Hematopoietic multipotent progenitor cell treated with erythropoietin and hydrocortisone succinate and interleukin-3 and kit ligand, for 6 days (in vitro differentiated cells): Measurements from ENCODE around the gene TMEM63A.
"Not testable (repeated sequence)": the region's sequence is repeated elsewhere in the genome, so short reads cannot be mapped to it uniquely, and the experiment has no call there.

ENCODE experiments used
- DNase-seq: peaks from one replicate; pipeline ENCODE4 v3.0.0-alpha.2; 2015

The TMEM63A gene

DNA sequence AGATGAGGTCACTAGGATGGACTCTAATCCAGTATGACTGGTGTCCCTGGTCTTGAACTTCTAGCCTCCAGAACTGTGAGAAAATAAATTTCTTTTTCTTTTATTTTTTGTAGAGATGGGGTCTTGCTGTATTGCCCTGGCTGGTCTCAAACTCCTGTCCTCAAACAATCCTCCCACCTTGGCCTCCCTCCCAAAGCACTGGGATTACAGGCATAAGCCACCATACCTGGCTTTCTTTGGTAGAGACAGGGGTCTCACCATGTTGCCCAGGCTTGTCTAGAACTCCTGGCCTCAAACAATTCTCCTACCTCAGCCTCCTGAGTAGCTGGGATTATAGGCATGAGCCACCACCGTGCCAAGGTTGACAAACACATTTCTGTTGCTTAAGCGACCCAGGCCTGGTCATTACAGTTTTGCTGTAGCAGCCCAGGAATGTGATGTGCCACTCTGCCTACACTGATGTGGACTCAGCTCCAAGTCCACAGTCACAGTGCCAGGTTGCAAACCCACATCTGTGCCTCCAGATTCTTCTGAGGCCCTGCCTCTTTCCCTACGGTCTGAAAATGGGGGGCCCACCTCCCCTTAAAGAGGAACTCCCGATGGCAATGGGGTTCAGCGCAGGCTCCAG, 25.9 kb upstream of the TMEM63A start:
- DNase-seq, result no peak

DNA sequence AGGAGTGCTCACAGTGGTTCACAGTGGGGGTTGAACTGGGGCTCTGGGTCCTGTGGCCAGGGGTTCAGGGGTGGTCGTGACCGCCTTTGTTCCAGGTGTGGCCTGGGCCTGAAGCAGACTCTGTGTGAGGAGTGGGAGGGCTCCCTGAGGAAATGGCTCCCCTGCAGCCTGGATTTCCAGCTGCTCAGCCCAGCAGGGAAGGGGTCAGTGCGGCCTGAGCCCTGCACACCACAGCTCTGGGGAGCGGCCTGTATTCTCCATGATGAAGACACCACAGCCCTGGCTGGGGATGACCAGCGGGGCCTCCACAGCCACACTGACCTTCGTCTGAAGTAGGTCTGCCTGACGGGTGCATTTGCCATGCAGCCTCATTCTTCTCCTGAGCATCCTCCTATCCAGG, 25.2 kb upstream of the TMEM63A start:
- DNase-seq, result no peak

- DNase-seq, result no peak
Measured at GRCh38 chr1:225906467-225906866, 24.3 kb upstream of the TMEM63A start.

DNA sequence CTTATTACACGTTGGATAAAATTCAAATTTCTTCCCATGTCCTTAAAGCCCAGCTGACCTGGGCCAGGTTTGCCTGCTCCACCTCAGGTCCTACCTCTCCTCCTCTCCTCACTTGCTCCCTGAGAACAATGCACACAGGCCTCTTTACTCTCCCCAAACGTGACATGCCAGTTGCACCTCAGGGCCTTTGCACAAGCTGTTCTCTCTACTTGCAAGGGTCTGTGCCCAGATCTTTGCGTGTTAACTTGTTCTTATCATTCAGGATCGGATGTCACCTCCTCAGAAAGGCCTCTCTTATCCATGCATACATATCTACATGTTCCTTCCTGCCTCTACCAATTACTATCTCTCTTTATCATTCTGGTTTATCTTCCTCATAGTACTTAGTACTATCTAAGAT, 21.4 kb upstream of the TMEM63A start:
- DNase-seq, result no peak

- DNase-seq, result no peak
Measured at GRCh38 chr1:225899044-225899925, 17.1 kb upstream of the TMEM63A start.

DNA sequence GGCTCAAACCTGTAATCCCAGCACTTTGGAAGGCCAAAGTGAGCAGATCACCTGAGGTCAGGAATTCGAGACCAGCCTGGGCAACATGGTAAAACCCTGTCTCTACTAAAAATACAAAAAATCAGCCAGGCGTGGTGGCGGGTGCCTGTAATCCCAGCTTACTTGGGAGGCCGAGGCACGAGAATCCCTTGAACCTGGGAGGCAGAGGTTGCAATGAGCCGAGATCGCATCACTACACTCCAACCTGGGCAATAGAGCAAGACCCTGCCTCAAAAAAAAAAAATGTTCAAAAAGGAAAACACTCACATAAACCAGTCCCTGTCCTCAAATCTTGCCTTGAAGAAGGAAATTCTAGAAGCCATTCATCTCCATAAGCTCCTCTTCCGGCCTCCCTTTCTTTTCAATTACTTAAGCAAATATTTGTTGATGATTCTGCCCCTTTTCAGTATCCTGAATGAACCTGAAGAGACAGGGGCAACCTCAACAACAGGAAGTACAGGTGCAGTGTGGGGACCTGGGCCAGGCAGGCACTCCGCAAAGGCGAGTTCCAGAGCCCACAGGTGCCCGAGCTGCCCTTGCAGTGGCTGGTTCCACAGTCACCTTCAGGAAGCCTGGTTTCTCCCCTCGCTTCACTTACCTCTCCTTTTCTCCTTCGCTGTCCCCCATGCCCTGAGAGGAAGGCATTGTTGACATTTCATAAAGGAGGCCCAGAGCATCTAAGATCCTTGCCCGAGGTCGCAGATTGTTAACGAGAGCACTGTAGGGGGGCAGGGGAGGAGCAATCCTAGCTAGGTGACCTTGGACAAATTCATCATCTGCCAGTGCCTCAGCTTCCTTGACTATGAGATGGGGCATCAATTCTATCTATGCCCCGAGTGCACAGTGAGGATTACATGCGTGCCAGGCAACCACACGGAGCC, 15.7 kb upstream of the TMEM63A start:
- no peak for DNase-seq

- no peak for DNase-seq
Measured at GRCh38 chr1:225896937-225897549, 14.9 kb upstream of the TMEM63A start.

DNA sequence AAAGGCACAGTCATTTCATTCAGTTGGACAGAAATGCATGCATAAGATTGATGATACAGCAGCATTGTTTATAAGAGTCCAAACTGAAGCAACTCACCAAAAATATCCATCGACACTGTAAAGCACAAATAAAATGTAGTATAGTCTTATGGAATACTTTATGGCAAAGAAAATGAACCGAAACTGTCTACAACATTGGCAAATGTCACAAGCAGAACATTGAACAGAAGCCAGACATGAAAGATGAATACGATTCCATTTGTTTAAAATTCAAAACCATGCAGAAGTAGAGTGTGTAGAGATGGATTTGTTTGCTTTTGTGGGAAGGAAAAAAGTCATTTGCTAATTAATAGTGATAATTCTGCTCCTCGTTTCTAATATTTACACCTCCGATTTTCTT, 14.3 kb upstream of the TMEM63A start:
- no peak for DNase-seq

- DNase-seq, result no peak
Measured at GRCh38 chr1:225892307-225892706, 10.1 kb upstream of the TMEM63A start.

- peak; percentile 27 for DNase-seq
Measured at GRCh38 chr1:225891229-225891972, 9.2 kb upstream of the TMEM63A start.

DNA sequence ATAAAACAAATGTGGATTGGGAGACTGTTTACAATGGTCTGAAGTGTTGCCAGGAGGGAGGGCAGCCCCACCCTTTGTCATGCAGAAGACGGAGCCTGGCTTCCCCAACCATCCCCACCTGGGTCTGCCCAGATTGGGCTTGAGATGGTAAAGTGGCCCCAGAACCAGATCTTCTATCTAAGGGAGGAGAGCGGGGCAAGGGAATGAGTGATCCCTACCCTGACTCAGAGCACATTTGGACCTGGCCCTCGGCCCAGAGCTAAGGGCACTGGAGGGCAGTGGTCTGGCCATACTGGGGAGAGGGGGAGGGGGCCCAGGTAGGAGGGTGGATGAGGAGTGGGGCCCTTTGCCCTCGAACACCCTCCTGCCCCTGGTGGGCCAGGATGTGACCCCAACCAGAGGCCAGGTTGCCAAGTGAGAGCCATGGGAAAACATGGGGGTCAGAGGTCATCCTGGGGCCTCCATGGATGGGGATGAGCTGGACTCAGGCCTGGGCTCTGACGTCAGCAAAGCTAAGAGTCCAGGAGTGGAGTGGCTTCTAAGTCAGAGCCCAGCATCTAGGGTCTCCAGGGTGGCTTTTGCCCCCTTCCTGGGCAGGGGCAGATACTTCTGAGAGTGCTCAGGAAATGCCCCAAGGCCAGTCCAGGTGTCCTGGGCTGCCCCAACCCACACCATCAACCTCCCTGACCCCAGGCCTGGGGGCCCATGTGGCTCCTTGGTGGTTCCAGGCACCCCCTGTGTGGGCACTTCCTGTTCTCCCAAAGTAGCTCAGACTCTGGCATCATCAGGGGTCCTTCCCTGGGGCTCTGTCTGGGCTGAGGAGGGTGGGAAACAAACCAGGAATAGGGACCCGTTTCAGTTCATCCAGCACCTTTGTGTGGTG, 8.4 kb upstream of the TMEM63A start:
- DNase-seq, result no peak

GRCh38 chr1:225889743-225890142, 7.6 kb upstream of the TMEM63A start:
- no peak for DNase-seq

GRCh38 chr1:225888898-225889601, 6.9 kb upstream of the TMEM63A start, which contains the start of gene LEFTY1:
Gene LEFTY1, minus strand, starts transcription at chr1:225889146. Its CDS starts 80 bp downstream, at chr1:225889066.
- no peak for DNase-seq

GRCh38 chr1:225888289-225888897, 6.2 kb upstream of the TMEM63A start:
- DNase-seq, result no peak

DNA sequence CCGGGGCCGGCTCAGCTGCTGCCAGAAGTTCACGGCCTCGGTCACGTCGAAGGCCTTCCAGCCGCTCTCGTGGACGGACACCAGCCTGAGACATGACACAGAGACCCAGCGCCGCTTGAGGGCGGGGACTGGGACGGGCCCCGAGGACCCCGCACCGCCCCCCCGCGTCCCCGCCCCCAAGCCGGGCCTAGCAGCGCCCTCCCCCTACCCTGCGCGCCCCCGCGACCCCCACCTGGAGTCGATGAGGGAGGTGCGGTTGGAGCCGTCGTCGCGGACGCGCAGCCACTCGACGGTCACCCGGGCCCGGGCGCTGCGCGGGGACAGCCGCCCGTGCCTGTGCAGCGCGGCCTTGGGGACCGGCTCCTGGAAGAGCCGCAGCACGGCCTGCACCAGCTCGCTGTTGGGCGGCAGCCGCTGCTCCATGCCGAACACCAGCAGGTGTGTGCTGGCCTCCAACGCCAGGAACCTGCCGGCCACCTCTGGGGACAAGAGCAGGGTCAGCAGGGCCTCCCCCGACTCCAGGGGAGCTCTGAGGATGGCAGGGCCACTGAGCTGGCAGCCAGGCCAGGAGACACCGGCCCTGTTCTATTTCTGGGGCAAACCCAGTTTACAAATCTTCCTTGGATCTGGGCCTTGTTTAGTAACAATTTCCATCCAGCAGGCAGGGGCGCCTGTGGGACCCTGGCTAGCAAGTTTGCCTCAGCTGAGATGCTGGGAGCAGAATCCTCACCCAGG, 5.5 kb upstream of the TMEM63A start:
- not testable (repeated sequence) for DNase-seq

DNA sequence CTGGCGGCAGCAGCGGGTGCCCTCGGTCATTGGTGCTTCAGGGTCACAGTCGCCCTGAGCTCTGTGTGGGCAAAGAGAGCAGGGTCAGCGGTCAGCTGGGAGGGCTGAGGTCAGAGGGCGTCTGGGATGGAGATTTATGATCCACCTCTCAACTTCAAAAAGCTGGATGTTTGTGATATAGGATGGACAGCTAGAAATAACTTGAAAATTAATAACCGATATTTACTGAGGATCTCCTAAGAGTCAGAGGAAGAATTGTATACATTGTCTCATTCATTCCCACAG, 4.8 kb upstream of the TMEM63A start:
- no peak for DNase-seq

GRCh38 chr1:225886159-225887029, 4.2 kb upstream of the TMEM63A start:
- DNase-seq, result no peak

DNA sequence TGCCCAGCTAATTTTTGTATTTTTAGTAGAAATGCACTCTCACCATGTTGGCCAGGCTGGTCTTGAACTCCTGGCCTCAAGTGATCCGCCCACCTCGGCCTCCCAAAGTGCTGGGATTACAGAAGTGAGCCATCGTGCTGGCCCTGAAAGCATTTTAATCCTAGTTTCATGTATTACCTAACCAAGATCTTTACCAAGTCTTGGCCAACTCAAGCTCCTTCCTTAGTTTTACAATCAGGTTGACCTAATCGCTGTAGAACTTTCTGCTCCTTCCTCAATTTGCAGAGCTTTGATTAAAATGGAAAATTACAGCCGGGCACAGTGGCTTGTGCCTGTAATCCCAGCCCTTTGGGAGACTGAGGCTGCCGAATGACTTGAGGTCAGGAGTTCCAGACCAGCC, 3.2 kb upstream of the TMEM63A start:
- DNase-seq, result no peak
